Measurements from ENCODE around the gene ARF3. TPM values are rescaled to one million over a fixed set of nuclear protein-coding genes. Genes with fewer than 3 reads are reported as not detected.
A peak's percentile ranks its signal among the peaks of the same experiment; 100 is the strongest.

The ARF3 gene
- total and polyA plus RNA-seq, 2 donors (not counting 1 experiment from before 2014, with no cell fraction given) = 31.7 to 77.5 TPM

DNA sequence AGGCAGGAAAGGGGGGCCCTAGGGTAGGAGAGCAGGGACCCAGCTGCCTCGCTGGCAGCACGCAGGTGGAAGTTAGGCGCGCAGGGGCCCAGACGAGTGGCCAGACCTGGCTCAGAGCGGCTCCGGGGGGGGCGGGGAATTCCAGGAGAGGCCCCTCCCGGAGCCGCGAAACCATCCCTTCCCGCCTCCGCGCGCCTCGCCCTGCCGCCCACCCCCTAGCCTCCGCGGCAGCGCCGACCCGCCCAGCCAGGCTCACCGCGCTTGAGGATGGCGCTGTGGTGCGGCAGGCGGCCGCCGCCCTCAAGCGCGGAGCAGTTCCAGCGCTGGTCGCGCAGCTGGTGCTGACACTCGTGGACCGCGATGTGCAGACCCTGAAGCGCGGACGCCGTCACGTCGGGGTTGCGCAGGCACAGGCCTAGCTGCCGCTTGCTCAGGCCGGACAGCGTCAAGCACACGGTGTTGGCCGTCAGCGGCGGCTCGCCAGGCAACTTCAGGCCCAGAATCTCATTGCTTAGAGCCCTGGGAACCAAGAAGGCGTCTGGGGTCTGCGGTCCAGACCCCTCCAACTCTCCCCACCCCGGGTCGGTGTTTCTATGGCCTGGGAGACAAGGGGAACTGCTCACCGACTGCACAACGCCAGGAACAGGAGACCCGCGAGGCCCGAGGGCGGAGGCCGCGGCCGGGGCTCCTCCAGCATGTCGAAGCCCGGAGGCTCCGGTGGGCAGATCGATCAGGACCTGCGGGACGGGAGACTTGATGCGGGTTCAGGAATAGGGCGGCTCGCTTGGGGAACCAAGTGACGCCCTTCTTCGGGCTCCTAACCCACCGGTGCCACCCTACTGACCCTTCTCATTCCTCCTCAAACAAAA is 12.8 kb upstream of the ARF3 start:
- H3K9ac ChIP-seq (ENCODE audit: low read length) = peak overlapping the region; percentile 34
- TF ChIP-seq, protein P1, sequence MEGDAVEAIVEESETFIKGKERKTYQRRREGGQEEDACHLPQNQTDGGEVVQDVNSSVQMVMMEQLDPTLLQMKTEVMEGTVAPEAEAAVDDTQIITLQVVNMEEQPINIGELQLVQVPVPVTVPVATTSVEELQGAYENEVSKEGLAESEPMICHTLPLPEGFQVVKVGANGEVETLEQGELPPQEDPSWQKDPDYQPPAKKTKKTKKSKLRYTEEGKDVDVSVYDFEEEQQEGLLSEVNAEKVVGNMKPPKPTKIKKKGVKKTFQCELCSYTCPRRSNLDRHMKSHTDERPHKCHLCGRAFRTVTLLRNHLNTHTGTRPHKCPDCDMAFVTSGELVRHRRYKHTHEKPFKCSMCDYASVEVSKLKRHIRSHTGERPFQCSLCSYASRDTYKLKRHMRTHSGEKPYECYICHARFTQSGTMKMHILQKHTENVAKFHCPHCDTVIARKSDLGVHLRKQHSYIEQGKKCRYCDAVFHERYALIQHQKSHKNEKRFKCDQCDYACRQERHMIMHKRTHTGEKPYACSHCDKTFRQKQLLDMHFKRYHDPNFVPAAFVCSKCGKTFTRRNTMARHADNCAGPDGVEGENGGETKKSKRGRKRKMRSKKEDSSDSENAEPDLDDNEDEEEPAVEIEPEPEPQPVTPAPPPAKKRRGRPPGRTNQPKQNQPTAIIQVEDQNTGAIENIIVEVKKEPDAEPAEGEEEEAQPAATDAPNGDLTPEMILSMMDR (IDR thresholded peaks at IDR 0.05) = no peak
- TF ChIP-seq EZH2 (IDR thresholded peaks at IDR 0.05; ENCODE audit: borderline replicate concordance, insufficient read depth, low read depth, low read length, poor library complexity, severe bottlenecking) = no peak
- peaks cover 27% of the 10 kb centered on the region for H4K20me1 ChIP-seq (ENCODE audit: control insufficient read depth, insufficient read depth, low read length, poor library complexity, severe bottlenecking)
- Mint-ChIP-seq H3K4me1 (peaks cover 40% of the 10 kb centered on the region), H3K27me3 (peaks cover 39% of the 10 kb centered on the region), H3K9me3 (ENCODE audit: insufficient read depth) (no peaks in the 10 kb centered on the region), H3K4me3 (peak overlapping the region; percentile 80), H3K27ac (no peak overlapping the region)
- peak overlapping the region; percentile 57 for H2AFZ ChIP-seq (ENCODE audit: insufficient read depth, low read depth, low read length, poor library complexity, severe bottlenecking)
- peaks cover 0 to 51% (median 40%) of the 10 kb centered on the region in 4 experiments for H3K27me3 ChIP-seq (replicated peaks in 1 of 4; ENCODE audit: control extremely low read depth in 1 of 4, control insufficient read depth in 3 of 4, insufficient read depth in 4 of 4, low read length in 3 of 4)
- WGBS (ENCODE audit: insufficient coverage) = 7% methylated on average over 73 of the region's 77 CpGs
- intact Hi-C loops (cut with micrococcal nuclease) = loop anchor here (1.0 kb wide), 1 partner anchor 8 kb away; the partner anchor contains the start of gene WNT1
- ATAC-seq (ENCODE audit: low read depth) (peak; percentile 63), DNase-seq (peak; percentile 70)
- no peaks in the 10 kb centered on the region for H3K36me3 ChIP-seq (replicated peaks in 1 of 2; ENCODE audit: control extremely low read depth in 1 of 2, control insufficient read depth in 1 of 2, extremely low read depth in 1 of 2, insufficient read depth in 2 of 2, low read length in 1 of 2)
- peak overlapping the region in 4 of 5 experiments; percentile 8 to 34 (median 28) for H3K4me3 ChIP-seq (ENCODE audit: control extremely low read depth in 1 of 5, extremely low read depth in 1 of 5, insufficient read depth in 1 of 5, low read depth in 2 of 5, low read length in 4 of 5)
- CTCF ChIA-PET = interaction anchor here (0.9 to 7.2 kb wide), 6 partner anchors 10 to 122 kb away, joined by 3 to 71 read pairs (median 4); partner anchors contain the start of gene WNT1
- H3K4me2 ChIP-seq (replicated peaks; ENCODE audit: low read depth, low read length, poor library complexity, severe bottlenecking) = peak overlapping the region; percentile 76
- no peak overlapping the region for H3K27ac ChIP-seq (ENCODE audit: low read length in 2 of 2)
- POLR2A ChIA-PET = interaction anchor here (0.6 to 3.1 kb wide), 4 partner anchors 10 to 24 kb away, joined by 4 to 9 read pairs (median 5); partner anchors contain the start of gene ARF3
- H3K9me3 ChIP-seq (ENCODE audit: control extremely low read depth in 1 of 3, control insufficient read depth in 2 of 3, insufficient read depth in 1 of 3, low read length in 2 of 3) = peaks cover 0 to 25% (median 0%) of the 10 kb centered on the region in 3 donors
- no peaks in the 10 kb centered on the region for H3K79me2 ChIP-seq (ENCODE audit: control insufficient read depth, insufficient read depth, low read length)
- H3K4me1 ChIP-seq (ENCODE audit: control insufficient read depth in 2 of 2, insufficient read depth in 2 of 2, low read length in 2 of 2) = peaks cover 47 to 51% of the 10 kb centered on the region in 2 donors
